ENCODE data around the gene EDRF1. TPM values are rescaled to one million over a fixed set of nuclear protein-coding genes. Genes with fewer than 3 reads are reported as not detected.

EDRF1 gene
- total and polyA plus RNA-seq, 2 experiments from 2014 or later: 11.4 to 16.4 TPM

GRCh38 chr10:125774581-125775191 is 55.2 kb downstream of the EDRF1 start:
- WGBS, 2 experiments (ENCODE audit: low coverage in 1 of 2, low lambda C conversion rate in 2 of 2, missing lambda C conversion rate in 2 of 2): 92 to 93% methylated on average over 21 to 32 of the region's 32 CpGs
- no peak overlapping the region for H3K27ac ChIP-seq
- H3K4me1 ChIP-seq (ENCODE audit: insufficient read depth): no peaks in the 10 kb centered on the region
- no peaks in the 10 kb centered on the region for H3K79me2 ChIP-seq (ENCODE audit: insufficient read depth)
- no peaks in the 10 kb centered on the region for H3F3A ChIP-seq (ENCODE audit: insufficient read depth)
- H3K4me2 ChIP-seq (ENCODE audit: unreplicated experiment): no peak overlapping the region
- no peaks in the 10 kb centered on the region for H3K36me3 ChIP-seq (ENCODE audit: low read depth)
- no peak overlapping the region for H2AFZ ChIP-seq
- H4K20me1 ChIP-seq (ENCODE audit: insufficient read depth): no peaks in the 10 kb centered on the region
- no peak overlapping the region for H3K9ac ChIP-seq
- no peak for TF ChIP-seq EZH2 (IDR thresholded peaks at IDR 0.05; ENCODE audit: insufficient read depth, poor library complexity, severe bottlenecking)
- no peak for DNase-seq
- no peak overlapping the region for H3K4me3 ChIP-seq
- H3K9me3 ChIP-seq (ENCODE audit: low read depth): no peaks in the 10 kb centered on the region
- in situ Hi-C loops (cut with MboI): no loop called here
- H3K27me3 ChIP-seq (replicated peaks; ENCODE audit: insufficient read depth): no peaks in the 10 kb centered on the region
- no peaks in the 10 kb centered on the region for H3K9me2 ChIP-seq (ENCODE audit: insufficient read depth)

- Histone ChIP-seq H3F3A (ENCODE audit: insufficient read depth) (no peaks in the 10 kb centered on the region), H3K4me3 (no peak within 1 kb of the TSS), H3K4me1 (ENCODE audit: insufficient read depth) (no peaks in the 10 kb centered on the region), H3K9ac (no peak within 1 kb of the TSS), H3K4me2 (ENCODE audit: unreplicated experiment) (no peak within 1 kb of the TSS), H3K9me2 (ENCODE audit: insufficient read depth) (no peaks in the 10 kb centered on the region), H3K27ac (no peak within 1 kb of the TSS), H3K9me3 (ENCODE audit: low read depth) (no peaks in the 10 kb centered on the region), H3K79me2 (ENCODE audit: insufficient read depth) (no peaks in the 10 kb centered on the region), H2AFZ (no peak within 1 kb of the TSS), H3K36me3 (ENCODE audit: low read depth) (no peaks in the 10 kb centered on the region), H4K20me1 (ENCODE audit: insufficient read depth) (no peaks in the 10 kb centered on the region), H3K27me3 (replicated peaks; ENCODE audit: insufficient read depth) (no peaks in the 10 kb centered on the region)
- in situ Hi-C loops (cut with MboI): no loop called here
- DNase-seq: no peak
- WGBS, 2 experiments (ENCODE audit: low coverage in 1 of 2, low lambda C conversion rate in 2 of 2, missing lambda C conversion rate in 2 of 2): 86 to 88% methylated on average over 25 to 26 of the region's 26 CpGs
- TF ChIP-seq EZH2 (IDR thresholded peaks at IDR 0.05; ENCODE audit: insufficient read depth, poor library complexity, severe bottlenecking): no peak
- no peak for TF ChIP-seq EZH2phosphoT487 (IDR thresholded peaks at IDR 0.05; ENCODE audit: insufficient read depth, low read depth)
These were observed 56.1 kb downstream of the EDRF1 start, which contains the start of gene MMP21 for GRCh38 chr10:125775491-125776106. Gene MMP21 (minus strand): TSS chr10:125775821. CDS start chr10:125775821, 0 bp downstream.

- Histone ChIP-seq H2AFZ (no peak overlapping the region), H3K4me3 (no peak overlapping the region), H3K9me3 (ENCODE audit: low read depth) (no peaks in the 10 kb centered on the region), H3K9ac (no peak overlapping the region), H3K27ac (no peak overlapping the region), H3K4me2 (ENCODE audit: unreplicated experiment) (no peak overlapping the region), H3K36me3 (ENCODE audit: low read depth) (no peaks in the 10 kb centered on the region), H3K79me2 (ENCODE audit: insufficient read depth) (no peaks in the 10 kb centered on the region), H4K20me1 (ENCODE audit: insufficient read depth) (no peaks in the 10 kb centered on the region), H3K9me2 (ENCODE audit: insufficient read depth) (no peaks in the 10 kb centered on the region), H3K27me3 (replicated peaks; ENCODE audit: insufficient read depth) (no peaks in the 10 kb centered on the region), H3K4me1 (ENCODE audit: insufficient read depth) (no peaks in the 10 kb centered on the region), H3F3A (ENCODE audit: insufficient read depth) (no peaks in the 10 kb centered on the region)
- 81 to 86% methylated on average over 9 of the region's 9 CpGs for WGBS, 2 experiments (ENCODE audit: low coverage in 1 of 2, low lambda C conversion rate in 2 of 2, missing lambda C conversion rate in 2 of 2)
- in situ Hi-C loops (cut with MboI): no loop called here
- DNase-seq: no peak
- TF ChIP-seq EZH2 (IDR thresholded peaks at IDR 0.05; ENCODE audit: insufficient read depth, poor library complexity, severe bottlenecking) (no peak), EZH2phosphoT487 (IDR thresholded peaks at IDR 0.05; ENCODE audit: insufficient read depth, low read depth) (no peak)
These were observed 58.3 kb downstream of the EDRF1 start for GRCh38 chr10:125777806-125778205.

GRCh38 chr10:125778556-125778955 is 59.0 kb downstream of the EDRF1 start:
- no peak overlapping the region for H3K4me2 ChIP-seq (ENCODE audit: unreplicated experiment)
- 42 to 53% methylated on average over 5 of the region's 5 CpGs for WGBS, 2 experiments (ENCODE audit: low coverage in 1 of 2, low lambda C conversion rate in 2 of 2, missing lambda C conversion rate in 2 of 2)

More at GRCh38 chr10:125778556-125778955, 59.0 kb downstream of the EDRF1 start:
- Histone ChIP-seq H3K79me2 (ENCODE audit: insufficient read depth) (no peaks in the 10 kb centered on the region), H3K27me3 (replicated peaks; ENCODE audit: insufficient read depth) (no peaks in the 10 kb centered on the region), H3K9ac (no peak overlapping the region), H3K36me3 (ENCODE audit: low read depth) (no peaks in the 10 kb centered on the region), H2AFZ (no peak overlapping the region), H3K4me3 (no peak overlapping the region), H3K9me2 (ENCODE audit: insufficient read depth) (no peaks in the 10 kb centered on the region), H3K4me1 (ENCODE audit: insufficient read depth) (no peaks in the 10 kb centered on the region), H3K9me3 (ENCODE audit: low read depth) (no peaks in the 10 kb centered on the region), H3F3A (ENCODE audit: insufficient read depth) (no peaks in the 10 kb centered on the region), H3K27ac (no peak overlapping the region), H4K20me1 (ENCODE audit: insufficient read depth) (no peaks in the 10 kb centered on the region)
- in situ Hi-C loops (cut with MboI): no loop called here
- TF ChIP-seq EZH2 (IDR thresholded peaks at IDR 0.05; ENCODE audit: insufficient read depth, poor library complexity, severe bottlenecking): no peak
- no peak for TF ChIP-seq EZH2phosphoT487 (IDR thresholded peaks at IDR 0.05; ENCODE audit: insufficient read depth, low read depth)
- no peak for DNase-seq

Data from GM23248 (cell line).